Measurements from ENCODE around the gene DESI1. TPM values are rescaled to one million over a fixed set of nuclear protein-coding genes. Genes with fewer than 3 reads are reported as not detected.

DESI1 gene
- total and polyA plus RNA-seq, 2 of the 13 experiments (the other 11 are each of a cell fraction or from before 2014, with no cell fraction given) = 21.6 to 29.2 TPM

DNA sequence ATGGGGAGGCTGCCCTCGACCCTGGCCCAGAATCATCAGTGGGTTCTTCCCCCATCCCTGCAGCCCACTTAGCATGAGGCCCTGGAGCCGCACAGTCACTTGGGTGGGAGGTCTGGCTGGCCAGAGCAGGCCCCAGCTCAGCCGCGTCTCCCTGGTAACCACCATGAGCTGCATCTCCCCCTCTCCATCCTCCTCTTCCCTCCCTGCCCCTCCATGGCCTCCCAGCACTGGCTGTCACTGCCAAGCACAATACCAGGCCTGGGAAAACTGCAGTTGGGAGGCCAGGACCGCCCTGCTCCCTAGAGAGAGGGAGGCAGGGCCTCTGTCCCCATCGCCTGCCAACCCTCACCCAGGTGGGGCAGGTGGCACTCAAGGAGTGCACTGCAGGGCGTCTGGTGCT lies 52.0 kb downstream of the DESI1 start:
- H3K27me3 ChIP-seq (ENCODE audit: control insufficient read depth in 1 of 2, insufficient read depth in 2 of 2, low read length in 2 of 2) = no peaks in the 10 kb centered on the region; a peak in 1 of 5 replicates
- H3K9me3 ChIP-seq (ENCODE audit: low read length) = no peaks in the 10 kb centered on the region
- no peaks in the 10 kb centered on the region for H3K79me2 ChIP-seq (ENCODE audit: insufficient read depth, low read length)
- FAIRE-seq (no peak), DNase-seq (ENCODE audit: low spot score) (no peak), ATAC-seq (no peak)
- no peak overlapping the region for H3K4me3 ChIP-seq (replicated peaks in 1 of 3; ENCODE audit: insufficient read depth in 1 of 3, low read depth in 2 of 3, low read length in 3 of 3)
- no peaks in the 10 kb centered on the region for H3K36me3 ChIP-seq (replicated peaks in 1 of 2; ENCODE audit: control insufficient read depth in 1 of 2, insufficient read depth in 2 of 2, low read length in 2 of 2)
- ChIA-PET CTCF (ENCODE audit: low intra/inter-chr PET ratio, low total read pairs) (no interaction called here), POLR2A (interaction anchor here (0.6 to 1.4 kb wide), 4 partner anchors 10 to 53 kb away, joined by 3 to 4 read pairs (median 4); partner anchors contain the start of genes DESI1 and XRCC6)
- WGBS (ENCODE audit: low lambda C conversion rate) = 35% methylated on average over 7 of the region's 7 CpGs
- no TSS peak for BruUV-seq (replicated peaks)
- H3K4me1 ChIP-seq (ENCODE audit: insufficient read depth, low read length) = peaks cover 19% of the 10 kb centered on the region
- H3K4me2 ChIP-seq (ENCODE audit: low read depth, low read length) = no peak overlapping the region
- no peak overlapping the region for H3K27ac ChIP-seq (ENCODE audit: extremely low read length, insufficient read depth, low read length)
- in situ Hi-C loops (cut with HindIII; ENCODE audit: extremely low pct_ligation_motif_present, low pct_unique_long_range_greater_than_20kb) = no loop called here
- intact Hi-C loops (cut with micrococcal nuclease; ENCODE audit: unreplicated experiment) = no loop called here
- no peak overlapping the region for H2AFZ ChIP-seq (ENCODE audit: low read length)
- no peaks in the 10 kb centered on the region for H4K20me1 ChIP-seq (ENCODE audit: insufficient read depth, low read length)
- H3K9ac ChIP-seq (ENCODE audit: insufficient read depth, low read depth, low read length) = no peak overlapping the region
- TF ChIP-seq PAF1 (CRISPR knock-in tag; IDR thresholded peaks at IDR 0.05) = no peak

DNA sequence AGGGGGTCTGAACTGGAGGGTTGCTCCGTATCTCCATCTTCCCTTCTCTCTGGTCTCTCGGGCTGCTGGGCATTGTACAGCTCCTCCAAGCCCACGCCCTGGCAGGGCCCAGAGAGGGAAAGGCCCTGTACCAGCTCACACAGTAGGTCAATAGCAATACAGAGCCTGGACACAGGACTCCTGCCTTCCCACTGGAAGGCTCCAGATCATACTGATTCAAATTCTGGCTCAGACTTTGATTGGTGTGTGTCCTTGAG lies 53.4 kb downstream of the DESI1 start:
- DNase-seq (ENCODE audit: low spot score) (no peak), ATAC-seq (no peak), FAIRE-seq (no peak)
- H4K20me1 ChIP-seq (ENCODE audit: insufficient read depth, low read length) = no peaks in the 10 kb centered on the region
- no TSS peak for BruUV-seq (replicated peaks)
- no peak overlapping the region for H3K9ac ChIP-seq (ENCODE audit: insufficient read depth, low read depth, low read length)
- no peaks in the 10 kb centered on the region for H3K79me2 ChIP-seq (ENCODE audit: insufficient read depth, low read length)
- no peak overlapping the region for H3K27ac ChIP-seq (ENCODE audit: extremely low read length, insufficient read depth, low read length)
- intact Hi-C loops (cut with micrococcal nuclease; ENCODE audit: unreplicated experiment) = no loop called here
- peaks cover 32% of the 10 kb centered on the region for H3K4me1 ChIP-seq (ENCODE audit: insufficient read depth, low read length)
- H3K4me3 ChIP-seq (replicated peaks in 1 of 3; ENCODE audit: insufficient read depth in 1 of 3, low read depth in 2 of 3, low read length in 3 of 3) = no peak overlapping the region
- WGBS (ENCODE audit: low lambda C conversion rate) = 52% methylated on average over 3 of the region's 3 CpGs
- TF ChIP-seq ZNF768 (CRISPR knock-in tag; IDR thresholded peaks at IDR 0.05) (peak; percentile 78; the same call in 1 of the 2 replicates), ZFP41 (CRISPR knock-in tag; IDR thresholded peaks at IDR 0.05; ENCODE audit: borderline replicate concordance) (no peak)
- ChIA-PET CTCF (ENCODE audit: low intra/inter-chr PET ratio, low total read pairs) (no interaction called here), POLR2A (interaction anchor here (0.9 to 1.4 kb wide), 2 partner anchors 8 to 22 kb away, joined by 3 to 4 read pairs; partner anchors contain the start of gene PMM1)
- H3K9me3 ChIP-seq (ENCODE audit: low read length) = no peaks in the 10 kb centered on the region
- in situ Hi-C loops (cut with HindIII; ENCODE audit: extremely low pct_ligation_motif_present, low pct_unique_long_range_greater_than_20kb) = no loop called here
- no peak overlapping the region for H2AFZ ChIP-seq (ENCODE audit: low read length)
- no peak overlapping the region for H3K4me2 ChIP-seq (ENCODE audit: low read depth, low read length)
- H3K36me3 ChIP-seq (replicated peaks in 1 of 2; ENCODE audit: control insufficient read depth in 1 of 2, insufficient read depth in 2 of 2, low read length in 2 of 2) = no peaks in the 10 kb centered on the region
- peaks cover 0 to 6% of the 10 kb centered on the region in 2 experiments; a peak in 2 of 5 replicates for H3K27me3 ChIP-seq (ENCODE audit: control insufficient read depth in 1 of 2, insufficient read depth in 2 of 2, low read length in 2 of 2)

Data from HepG2 (cell line).